Endodermal cell (in vitro differentiated cells): ENCODE measurements around the gene THSD7B. TPM values are rescaled to one million over a fixed set of nuclear protein-coding genes. Genes with fewer than 3 reads are reported as not detected.

Experiments used
- DNase-seq: peaks from one replicate; pipeline ENCODE4 v3.0.0-alpha.2; 2017
- H3K27ac ChIP-seq: 2 replicates; pipeline ENCODE4 v1.5.1; 2013; ENCODE audit warnings: mild to moderate bottlenecking, low read depth, low read length, moderate library complexity
- H3K27me3 ChIP-seq: 2 replicates; pipeline ENCODE4 v1.6.1; 2013; ENCODE audit warnings: mild to moderate bottlenecking, low read length, moderate library complexity; ENCODE audit not compliant: insufficient read depth, control insufficient read depth, poor library complexity, severe bottlenecking
- H3K36me3 ChIP-seq: 2 replicates; pipeline ENCODE4 v1.7.0; 2013; ENCODE audit warnings: mild to moderate bottlenecking, low read length, moderate library complexity; ENCODE audit not compliant: control insufficient read depth, insufficient read depth
- H3K4me1 ChIP-seq: one replicate; pipeline ENCODE4 v1.7.0; 2013; ENCODE audit warnings: low read length; ENCODE audit not compliant: control insufficient read depth, insufficient read depth
- H3K4me3 ChIP-seq: 2 replicates; pipeline ENCODE4 v1.5.1; 2013; ENCODE audit warnings: mild to moderate bottlenecking, low read length, moderate library complexity
- H3K9ac ChIP-seq: 2 replicates; pipeline ENCODE4 v1.6.1; 2013; ENCODE audit warnings: mild to moderate bottlenecking, low read length, moderate library complexity; ENCODE audit not compliant: poor library complexity, severe bottlenecking; ENCODE audit errors: extremely low read depth
- H3K9me3 ChIP-seq: 2 replicates; pipeline ENCODE4 v1.6.1; 2013; ENCODE audit warnings: mild to moderate bottlenecking, low read length, moderate library complexity; ENCODE audit not compliant: control insufficient read depth
- H3K27ac Mint-ChIP-seq: 2 replicates; pipeline ENCODE4 v1.8.0; 2020; ENCODE audit warnings: mixed read lengths
- H3K27me3 Mint-ChIP-seq: 2 replicates; pipeline ENCODE4 v1.8.0; 2021; ENCODE audit warnings: mild to moderate bottlenecking, mixed read lengths; ENCODE audit not compliant: insufficient read depth
- H3K36me3 Mint-ChIP-seq: 2 replicates; pipeline ENCODE4 v1.8.0; 2020; ENCODE audit warnings: low read depth, mixed read lengths
- H3K4me1 Mint-ChIP-seq: 2 replicates; pipeline ENCODE4 v1.8.0; 2020; ENCODE audit warnings: mixed read lengths
- H3K4me3 Mint-ChIP-seq: 2 replicates; pipeline ENCODE4 v1.8.0; 2020; ENCODE audit warnings: mild to moderate bottlenecking, moderate library complexity, mixed read lengths
- H3K9me3 Mint-ChIP-seq: 2 replicates; pipeline ENCODE4 v1.8.0; 2020; ENCODE audit warnings: mild to moderate bottlenecking, mixed read lengths
- WGBS, 2 experiments: methylation state at CpG; one replicate each; pipeline versions ENCODE4 v1.1.5 to v1.1.7; 2013; ENCODE audit warnings: missing lambda C conversion rate in 2 of 2, mixed read lengths in 1 of 2; ENCODE audit not compliant: insufficient coverage in 1 of 2, insufficient read length in 1 of 2; 5-methylcytosine and 5-hydroxymethylcytosine counted together
- total RNA-seq, 2 donors: library from RNA; stranded (reverse); fragmentation: NEBNext Ultra II Directional in 1 of 2; extraction: Animal tissue kit (Norgen Biotek cat#: 25700) in 1 of 2; gene quantifications; 2 replicates in 1 of 2; 3 replicates in 1 of 2; pipeline ENCODE4 v1.2.1, GENCODE V29; 2021
- TF ChIP-seq, protein P1 (sequence below): fragments of 200-600 bp; sonication (generic); conservative IDR thresholded peaks from 2 replicates; pipeline ENCODE4 v1.5.0; 2021; ENCODE audit warnings: antibody characterized with exemption, mild to moderate bottlenecking

THSD7B gene
- total RNA-seq, 2 donors from 2014 or later: 1.8 to 2.6 TPM

DNA sequence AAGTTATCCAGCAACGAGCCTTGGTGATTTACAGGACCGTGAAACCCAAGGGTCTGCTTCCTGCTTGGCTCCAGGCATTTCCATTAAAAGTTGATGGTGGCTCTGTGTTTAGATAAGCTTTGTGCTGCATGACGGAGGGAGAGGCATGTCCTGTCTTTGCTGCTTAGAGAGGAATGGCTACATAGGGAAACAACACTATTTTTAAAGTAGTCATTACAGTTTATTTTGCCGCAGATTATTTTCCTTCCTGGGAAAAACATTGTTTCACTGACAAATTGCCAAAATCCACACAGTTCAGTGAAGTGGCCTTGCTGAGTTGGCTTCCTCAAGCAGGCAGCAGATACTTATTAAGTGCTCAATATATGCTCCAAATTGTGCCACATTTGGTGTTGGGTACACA is 98.5 kb downstream of the THSD7B start:
- no peak overlapping the region for H3K27ac Mint-ChIP-seq
- H3K36me3 Mint-ChIP-seq: no peaks in the 10 kb centered on the region
- H3K4me3 Mint-ChIP-seq: no peak overlapping the region

DNA sequence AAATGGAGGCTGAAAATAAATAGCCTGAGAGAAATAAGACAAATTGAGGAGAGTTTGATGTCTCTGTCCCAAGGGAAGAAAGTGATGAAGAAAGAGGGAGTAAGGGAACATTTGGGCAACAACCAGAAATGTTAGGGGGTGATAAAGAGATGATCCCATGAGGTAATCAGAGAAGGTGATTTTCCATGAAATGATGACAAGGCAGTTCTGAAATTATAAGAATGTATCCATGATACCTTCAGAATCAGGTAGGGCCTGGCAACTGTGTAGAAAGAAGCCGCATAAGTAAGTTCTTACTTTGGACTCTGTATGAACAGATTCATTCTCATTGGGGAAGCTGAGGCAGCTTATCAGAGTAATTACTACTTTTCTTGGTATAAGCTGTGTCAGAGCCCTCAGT is 106.1 kb downstream of the THSD7B start:
- Mint-ChIP-seq H3K9me3 (no peaks in the 10 kb centered on the region), H3K36me3 (no peaks in the 10 kb centered on the region), H3K27ac (no peak overlapping the region), H3K27me3 (no peaks in the 10 kb centered on the region), H3K4me1 (peaks cover 9% of the 10 kb centered on the region), H3K4me3 (no peak overlapping the region)
- Histone ChIP-seq H3K9me3 (no peaks in the 10 kb centered on the region), H3K36me3 (no peaks in the 10 kb centered on the region), H3K27ac (no peak overlapping the region), H3K4me1 (no peaks in the 10 kb centered on the region), H3K27me3 (no peaks in the 10 kb centered on the region), H3K4me3 (no peak overlapping the region), H3K9ac (no peak overlapping the region)
- WGBS, 2 experiments: 100% methylated on average over 1 of the region's 1 CpG
- no peak for DNase-seq
- TF ChIP-seq, protein P1, sequence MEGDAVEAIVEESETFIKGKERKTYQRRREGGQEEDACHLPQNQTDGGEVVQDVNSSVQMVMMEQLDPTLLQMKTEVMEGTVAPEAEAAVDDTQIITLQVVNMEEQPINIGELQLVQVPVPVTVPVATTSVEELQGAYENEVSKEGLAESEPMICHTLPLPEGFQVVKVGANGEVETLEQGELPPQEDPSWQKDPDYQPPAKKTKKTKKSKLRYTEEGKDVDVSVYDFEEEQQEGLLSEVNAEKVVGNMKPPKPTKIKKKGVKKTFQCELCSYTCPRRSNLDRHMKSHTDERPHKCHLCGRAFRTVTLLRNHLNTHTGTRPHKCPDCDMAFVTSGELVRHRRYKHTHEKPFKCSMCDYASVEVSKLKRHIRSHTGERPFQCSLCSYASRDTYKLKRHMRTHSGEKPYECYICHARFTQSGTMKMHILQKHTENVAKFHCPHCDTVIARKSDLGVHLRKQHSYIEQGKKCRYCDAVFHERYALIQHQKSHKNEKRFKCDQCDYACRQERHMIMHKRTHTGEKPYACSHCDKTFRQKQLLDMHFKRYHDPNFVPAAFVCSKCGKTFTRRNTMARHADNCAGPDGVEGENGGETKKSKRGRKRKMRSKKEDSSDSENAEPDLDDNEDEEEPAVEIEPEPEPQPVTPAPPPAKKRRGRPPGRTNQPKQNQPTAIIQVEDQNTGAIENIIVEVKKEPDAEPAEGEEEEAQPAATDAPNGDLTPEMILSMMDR: no peak

More for the DNA sequence above, 98.5 kb downstream of the THSD7B start:
- TF ChIP-seq, protein P1: no peak
- DNase-seq: no peak
- Mint-ChIP-seq H3K4me1 (no peaks in the 10 kb centered on the region), H3K27me3 (no peaks in the 10 kb centered on the region), H3K9me3 (no peaks in the 10 kb centered on the region)
- H3K9ac ChIP-seq: no peak overlapping the region
- H3K27ac ChIP-seq: no peak overlapping the region
- WGBS, 2 experiments: 86 to 96% methylated on average over 3 to 4 of the region's 4 CpGs
- no peaks in the 10 kb centered on the region for H3K9me3 ChIP-seq
- no peak overlapping the region for H3K4me3 ChIP-seq
- no peaks in the 10 kb centered on the region for H3K4me1 ChIP-seq
- H3K36me3 ChIP-seq: no peaks in the 10 kb centered on the region
- H3K27me3 ChIP-seq: no peaks in the 10 kb centered on the region

DNA sequence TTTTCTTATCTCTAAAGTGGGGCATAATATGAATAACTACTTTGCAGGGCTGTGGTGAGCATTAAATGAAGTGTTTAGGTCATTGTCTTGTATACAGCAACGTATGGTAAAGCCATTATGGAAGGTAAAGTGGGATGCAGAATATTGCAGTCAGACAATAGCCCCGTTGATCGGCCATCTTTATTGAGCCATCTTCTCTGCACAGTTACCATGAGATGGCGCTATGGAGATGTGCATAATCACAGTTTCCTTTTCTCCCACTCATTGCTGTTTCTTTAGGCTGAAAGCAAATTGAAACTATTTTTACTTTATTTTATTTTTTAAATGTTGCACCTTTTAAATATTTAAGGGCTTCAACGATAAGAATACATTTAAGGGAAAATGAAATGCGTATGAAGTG is 108.9 kb downstream of the THSD7B start:
- no peak overlapping the region for H3K9ac ChIP-seq
- no peaks in the 10 kb centered on the region for H3K27me3 Mint-ChIP-seq
- no peaks in the 10 kb centered on the region for H3K36me3 ChIP-seq
- H3K36me3 Mint-ChIP-seq: no peaks in the 10 kb centered on the region
- peak; percentile 57 for DNase-seq
- H3K9me3 ChIP-seq: no peaks in the 10 kb centered on the region
- H3K27ac ChIP-seq: no peak overlapping the region
- no peaks in the 10 kb centered on the region for H3K27me3 ChIP-seq
- H3K27ac Mint-ChIP-seq: no peak overlapping the region
- H3K4me1 ChIP-seq: no peaks in the 10 kb centered on the region
- no peak overlapping the region for H3K4me3 ChIP-seq
- TF ChIP-seq, protein P1: peak; percentile 85
- H3K4me1 Mint-ChIP-seq: peaks cover 6% of the 10 kb centered on the region
- H3K9me3 Mint-ChIP-seq: peaks cover 2% of the 10 kb centered on the region
- WGBS, 2 experiments: 46 to 63% methylated on average over 6 of the region's 6 CpGs
- H3K4me3 Mint-ChIP-seq: no peak overlapping the region
